Stimulated activated CD8-positive, alpha-beta memory T cell treated with anti-CD3 and anti-CD28 coated beads, Interleukin-7, amount 100 ng/mL, for 48 hours (primary cell): ENCODE measurements around the gene EDC3.
"Not testable (repeated sequence)": the region's sequence is repeated elsewhere in the genome, so short reads cannot be mapped to it uniquely, and the experiment has no call there.

Source experiments
- DNase-seq, 2 donors: peaks; one replicate each; pipeline ENCODE4 v3.0.0-alpha.2; 2020; ENCODE audit warnings: low read depth in 1 of 2; ENCODE audit errors: extremely low read depth in 1 of 2

EDC3 gene

GRCh38 chr15:74653426-74654102 is 42.3 kb downstream of the EDC3 start:
- no peak for DNase-seq

GRCh38 chr15:74651242-74651741 is 44.5 kb downstream of the EDC3 start:
- no peak for DNase-seq

- no peak for DNase-seq
These were observed 47.6 kb downstream of the EDC3 start for GRCh38 chr15:74648051-74648842.

GRCh38 chr15:74646480-74646879 is 49.3 kb downstream of the EDC3 start:
- DNase-seq = no peak

GRCh38 chr15:74643665-74644204 is 52.1 kb downstream of the EDC3 start:
- DNase-seq = no peak

- no peak for DNase-seq
These were observed 52.8 kb downstream of the EDC3 start for GRCh38 chr15:74642734-74643664.

GRCh38 chr15:74642348-74642733 is 53.5 kb downstream of the EDC3 start:
- no peak for DNase-seq

GRCh38 chr15:74641151-74641550 is 54.7 kb downstream of the EDC3 start:
- no peak for DNase-seq

GRCh38 chr15:74636984-74637383 is 58.8 kb downstream of the EDC3 start:
- no peak for DNase-seq

GRCh38 chr15:74635228-74635627 is 60.6 kb downstream of the EDC3 start:
- peak; percentile 31 to 39 for DNase-seq

- no peak for DNase-seq
These were observed 62.0 kb downstream of the EDC3 start for GRCh38 chr15:74633781-74634180.

- no peak for DNase-seq
These were observed 63.2 kb downstream of the EDC3 start for GRCh38 chr15:74632601-74633000.

- DNase-seq = no peak
These were observed 63.8 kb downstream of the EDC3 start for GRCh38 chr15:74631935-74632560.

GRCh38 chr15:74631408-74631807 is 64.4 kb downstream of the EDC3 start:
- no peak for DNase-seq

GRCh38 chr15:74631087-74631385 is 64.8 kb downstream of the EDC3 start:
- no peak for DNase-seq

- DNase-seq = no peak
These were observed 65.3 kb downstream of the EDC3 start for GRCh38 chr15:74630284-74631086.

GRCh38 chr15:74629696-74630095 is 66.1 kb downstream of the EDC3 start:
- not testable (repeated sequence) for DNase-seq

- DNase-seq = no peak
These were observed 66.9 kb downstream of the EDC3 start for GRCh38 chr15:74628949-74629348.

GRCh38 chr15:74628199-74628598 is 67.6 kb downstream of the EDC3 start:
- no peak for DNase-seq

- DNase-seq = no peak
These were observed 68.1 kb downstream of the EDC3 start for GRCh38 chr15:74627766-74628165.
